ENCODE measurements around the gene NOXO1. TPM values are rescaled to one million over a fixed set of nuclear protein-coding genes. Genes with fewer than 3 reads are reported as not detected.
A peak's percentile ranks its signal among the peaks of the same experiment; 100 is the strongest.
"Not testable (repeated sequence)": the region's sequence is repeated elsewhere in the genome, so short reads cannot be mapped to it uniquely, and the experiment has no call there.

Gene NOXO1
- polyA plus RNA-seq, 2 donors, result 2.7 to 9.3 TPM

- Histone ChIP-seq H3K27me3 (ENCODE audit: control insufficient read depth in 1 of 2, insufficient read depth in 2 of 2, low read length in 2 of 2) (no peaks in the 10 kb centered on the region), H3K27ac (ENCODE audit: low read depth in 2 of 2, low read length in 1 of 2) (peak overlapping the region; percentile 93 to 98), H3K4me1 (ENCODE audit: control insufficient read depth in 2 of 2, insufficient read depth in 2 of 2, low read length in 1 of 2) (peaks cover 2 to 16% of the 10 kb centered on the region in 2 donors), H3K9me3 (ENCODE audit: control insufficient read depth in 2 of 2, insufficient read depth in 1 of 2, low read depth in 1 of 2, low read length in 1 of 2) (no peaks in the 10 kb centered on the region), H3K36me3 (ENCODE audit: control insufficient read depth in 2 of 2, insufficient read depth in 2 of 2, low read length in 1 of 2) (peaks cover 2 to 21% of the 10 kb centered on the region in 2 donors), H3K4me3 (ENCODE audit: low read depth in 1 of 2, low read length in 2 of 2) (peak overlapping the region; percentile 68 to 89)
- 18% methylated on average over 24 of the region's 24 CpGs for WGBS, 2 donors
These were observed 15.8 kb downstream of the NOXO1 start for GRCh38 chr16:1965396-1966001.

GRCh38 chr16:1964506-1965395, 16.5 kb downstream of the NOXO1 start, which contains the start of gene RPS2:
Gene RPS2, minus strand, starts transcription at chr16:1964826. Its CDS starts 201 bp downstream, at chr16:1964625.
- H3K27ac ChIP-seq (ENCODE audit: low read depth in 2 of 2, low read length in 1 of 2), result peak within 1 kb of the TSS; percentile 95 to 98
- H3K9me3 ChIP-seq (ENCODE audit: control insufficient read depth in 2 of 2, insufficient read depth in 1 of 2, low read depth in 1 of 2, low read length in 1 of 2), result no peaks in the 10 kb centered on the region
- WGBS, 2 donors, result 1% methylated on average over 86 to 97 of the region's 97 CpGs
- peaks cover 2 to 21% of the 10 kb centered on the region in 2 donors for H3K36me3 ChIP-seq (ENCODE audit: control insufficient read depth in 2 of 2, insufficient read depth in 2 of 2, low read length in 1 of 2)
- H3K4me3 ChIP-seq (ENCODE audit: low read depth in 1 of 2, low read length in 2 of 2), result peak within 1 kb of the TSS; percentile 68 to 89
- H3K27me3 ChIP-seq (ENCODE audit: control insufficient read depth in 1 of 2, insufficient read depth in 2 of 2, low read length in 2 of 2), result no peaks in the 10 kb centered on the region
- H3K4me1 ChIP-seq (ENCODE audit: control insufficient read depth in 2 of 2, insufficient read depth in 2 of 2, low read length in 1 of 2), result peaks cover 2 to 19% of the 10 kb centered on the region in 2 donors

- peak overlapping the region; percentile 93 to 95 for H3K27ac ChIP-seq (ENCODE audit: low read depth in 2 of 2, low read length in 1 of 2)
- H3K27me3 ChIP-seq (ENCODE audit: control insufficient read depth in 1 of 2, insufficient read depth in 2 of 2, low read length in 2 of 2), result no peaks in the 10 kb centered on the region
- WGBS, 2 donors, result 5 to 8% methylated on average over 42 to 44 of the region's 44 CpGs
- H3K9me3 ChIP-seq (ENCODE audit: control insufficient read depth in 2 of 2, insufficient read depth in 1 of 2, low read depth in 1 of 2, low read length in 1 of 2), result no peaks in the 10 kb centered on the region
- H3K36me3 ChIP-seq (ENCODE audit: control insufficient read depth in 2 of 2, insufficient read depth in 2 of 2, low read length in 1 of 2), result peaks cover 2 to 21% of the 10 kb centered on the region in 2 donors
- peaks cover 2 to 20% of the 10 kb centered on the region in 2 donors for H3K4me1 ChIP-seq (ENCODE audit: control insufficient read depth in 2 of 2, insufficient read depth in 2 of 2, low read length in 1 of 2)
- H3K4me3 ChIP-seq (ENCODE audit: low read depth in 1 of 2, low read length in 2 of 2), result peak overlapping the region; percentile 68 to 89
These were observed 17.3 kb downstream of the NOXO1 start for GRCh38 chr16:1963806-1964505.

GRCh38 chr16:1962161-1963153, 18.8 kb downstream of the NOXO1 start:
- whole genome bisulfite sequencing, 2 donors, result 74 to 77% methylated on average over 34 to 37 of the region's 37 CpGs
- peaks cover 2 to 21% of the 10 kb centered on the region in 2 donors for H3K36me3 ChIP-seq (ENCODE audit: control insufficient read depth in 2 of 2, insufficient read depth in 2 of 2, low read length in 1 of 2)
- H3K27me3 ChIP-seq (ENCODE audit: control insufficient read depth in 1 of 2, insufficient read depth in 2 of 2, low read length in 2 of 2); H3K9me3 ChIP-seq (ENCODE audit: control insufficient read depth in 2 of 2, insufficient read depth in 1 of 2, low read depth in 1 of 2, low read length in 1 of 2): not testable (repeated sequence)
- peak overlapping the region in 1 of 2 donors; percentile 12 for H3K4me3 ChIP-seq (ENCODE audit: low read depth in 1 of 2, low read length in 2 of 2)
- H3K4me1 ChIP-seq (ENCODE audit: control insufficient read depth in 2 of 2, insufficient read depth in 2 of 2, low read length in 1 of 2), result peaks cover 2 to 23% of the 10 kb centered on the region in 2 donors
- peak overlapping the region in 1 of 2 donors; percentile 93 for H3K27ac ChIP-seq (ENCODE audit: low read depth in 2 of 2, low read length in 1 of 2)

- H3K9me3 ChIP-seq (ENCODE audit: control insufficient read depth in 2 of 2, insufficient read depth in 1 of 2, low read depth in 1 of 2, low read length in 1 of 2), result no peaks in the 10 kb centered on the region
- H3K27ac ChIP-seq (ENCODE audit: low read depth in 2 of 2, low read length in 1 of 2), result no peak overlapping the region
- WGBS, 2 donors, result 44 to 54% methylated on average over 5 to 6 of the region's 6 CpGs
- H3K27me3 ChIP-seq (ENCODE audit: control insufficient read depth in 1 of 2, insufficient read depth in 2 of 2, low read length in 2 of 2), result no peaks in the 10 kb centered on the region
- H3K4me3 ChIP-seq (ENCODE audit: low read depth in 1 of 2, low read length in 2 of 2), result no peak overlapping the region
- peaks cover 2 to 23% of the 10 kb centered on the region in 2 donors for H3K4me1 ChIP-seq (ENCODE audit: control insufficient read depth in 2 of 2, insufficient read depth in 2 of 2, low read length in 1 of 2)
- peaks cover 2 to 21% of the 10 kb centered on the region in 2 donors for H3K36me3 ChIP-seq (ENCODE audit: control insufficient read depth in 2 of 2, insufficient read depth in 2 of 2, low read length in 1 of 2)
These were observed 19.6 kb downstream of the NOXO1 start for GRCh38 chr16:1961651-1962067.

- no peaks in the 10 kb centered on the region for H3K9me3 ChIP-seq (ENCODE audit: control insufficient read depth in 2 of 2, insufficient read depth in 1 of 2, low read depth in 1 of 2, low read length in 1 of 2)
- no peaks in the 10 kb centered on the region for H3K27me3 ChIP-seq (ENCODE audit: control insufficient read depth in 1 of 2, insufficient read depth in 2 of 2, low read length in 2 of 2)
- peak overlapping the region; percentile 17 to 47 for H3K27ac ChIP-seq (ENCODE audit: low read depth in 2 of 2, low read length in 1 of 2)
- peak overlapping the region in 1 of 2 donors; percentile 17 for H3K4me3 ChIP-seq (ENCODE audit: low read depth in 1 of 2, low read length in 2 of 2)
- H3K4me1 ChIP-seq (ENCODE audit: control insufficient read depth in 2 of 2, insufficient read depth in 2 of 2, low read length in 1 of 2), result peaks cover 2 to 23% of the 10 kb centered on the region in 2 donors
- peaks cover 2 to 21% of the 10 kb centered on the region in 2 donors for H3K36me3 ChIP-seq (ENCODE audit: control insufficient read depth in 2 of 2, insufficient read depth in 2 of 2, low read length in 1 of 2)
- 33 to 34% methylated on average over 20 of the region's 20 CpGs for WGBS, 2 donors
These were observed 20.3 kb downstream of the NOXO1 start for GRCh38 chr16:1960665-1961630.

GRCh38 chr16:1959269-1960039, 21.8 kb downstream of the NOXO1 start, which contains the start of gene NDUFB10:
Gene NDUFB10, plus strand, starts transcription at chr16:1959538. Its CDS starts 87 bp downstream, at chr16:1959625.
- Histone ChIP-seq H3K4me3 (ENCODE audit: low read depth in 1 of 2, low read length in 2 of 2) (peak within 1 kb of the TSS; percentile 74 to 87), H3K36me3 (ENCODE audit: control insufficient read depth in 2 of 2, insufficient read depth in 2 of 2, low read length in 1 of 2) (peaks cover 2 to 21% of the 10 kb centered on the region in 2 donors), H3K27ac (ENCODE audit: low read depth in 2 of 2, low read length in 1 of 2) (peak within 1 kb of the TSS; percentile 80 to 85), H3K27me3 (ENCODE audit: control insufficient read depth in 1 of 2, insufficient read depth in 2 of 2, low read length in 2 of 2) (no peaks in the 10 kb centered on the region), H3K9me3 (ENCODE audit: control insufficient read depth in 2 of 2, insufficient read depth in 1 of 2, low read depth in 1 of 2, low read length in 1 of 2) (no peaks in the 10 kb centered on the region), H3K4me1 (ENCODE audit: control insufficient read depth in 2 of 2, insufficient read depth in 2 of 2, low read length in 1 of 2) (peaks cover 2 to 20% of the 10 kb centered on the region in 2 donors)
- 0 to 1% methylated on average over 70 to 79 of the region's 79 CpGs for WGBS, 2 donors
